Heart right ventricle (tissue), 16 donors: ENCODE data around the gene KDM2B. TPM values are rescaled to one million over a fixed set of nuclear protein-coding genes. Genes with fewer than 3 reads are reported as not detected.
A peak's percentile ranks its signal among the peaks of the same experiment; 100 is the strongest.

Source experiments
- ATAC-seq, 8 donors: fragments of 200-7000 bp; cut with Tn5 transposase; one replicate each; pipeline ENCODE4 v1.9.1; 2020; ENCODE audit warnings: mild to moderate bottlenecking in 8 of 8, moderate library complexity in 8 of 8, moderate number of reproducible peaks in 1 of 8
- DNase-seq, 2 donors: peaks; one replicate each; pipeline ENCODE4 v3.0.0-alpha.2; 2020
- H3K27ac ChIP-seq, 10 donors: fragments of 200-600 bp; sonication (generic) in 2 of 10; one replicate each; pipeline versions ENCODE4 v1.5.0 to v1.8.0; 2020 to 2022; ENCODE audit warnings: mild to moderate bottlenecking in 3 of 10
- H3K27me3 ChIP-seq, 7 donors: fragments of 200-600 bp; one replicate each; pipeline ENCODE4 v1.8.0; 2021 to 2022; ENCODE audit warnings: mild to moderate bottlenecking in 2 of 7
- H3K36me3 ChIP-seq, 9 donors: fragments of 200-600 bp; sonication (generic) in 1 of 9; one replicate each; pipeline versions ENCODE4 v1.5.0 to v1.8.0; 2020 to 2022; ENCODE audit warnings: mild to moderate bottlenecking in 2 of 9
- H3K4me1 ChIP-seq, 9 donors: fragments of 200-600 bp; sonication (generic) in 1 of 9; one replicate each; pipeline versions ENCODE4 v1.5.0 to v1.8.0; 2020 to 2022; ENCODE audit warnings: mild to moderate bottlenecking in 4 of 9
- H3K4me3 ChIP-seq, 10 donors: fragments of 200-600 bp; sonication (generic) in 2 of 10; one replicate each; pipeline versions ENCODE4 v1.5.0 to v1.8.0; 2020 to 2022; ENCODE audit warnings: mild to moderate bottlenecking in 7 of 10, moderate library complexity in 2 of 10
- H3K9me3 ChIP-seq, 11 donors: fragments of 200-600 bp in 10 of 11; sonication (generic) in 2 of 11; one replicate each; pipeline versions ENCODE4 v1.5.0 to v1.8.0; 2013 to 2022; ENCODE audit warnings: mild to moderate bottlenecking in 2 of 11, control low read depth in 1 of 11, moderate library complexity in 1 of 11
- WGBS, 2 donors: extraction: QIAGEN DNeasy Blood & Tissue Kit; methylation state at CpG; one replicate each; pipeline ENCODE4 v1.1.7; 2013; ENCODE audit warnings: inconsistent platforms in 1 of 2; 5-methylcytosine and 5-hydroxymethylcytosine counted together
- intact Hi-C, 10 donors: fragments of 100-400 bp; cut with DNase I; formaldehyde crosslinking; loops; one replicate each; pipeline versions ENCODE4 v1.11.1 to v1.14.2; 2022
- polyA plus RNA-seq, 2 donors: library from polyadenylated mRNA; stranded (reverse); fragments of 200-250 nt; gene quantifications; one replicate each; pipeline ENCODE4 v1.2.3, GENCODE V29; 2013
- total RNA-seq, 10 donors: library from RNA; stranded (reverse); fragmentation: NEBNext Ultra II Directional in 3 of 10; extraction: Animal tissue kit (Norgen Biotek cat#: 25700) in 3 of 10; gene quantifications; one replicate each; pipeline versions ENCODE4 v1.2.1 to v1.2.4, GENCODE V29; 2021 to 2023
- TF ChIP-seq, protein P1 (sequence below), 9 donors: fragments of 200-600 bp; sonication (generic) in 2 of 9; IDR thresholded peaks; one replicate each; pipeline versions ENCODE4 v1.5.0 to v1.8.0; 2021 to 2022; ENCODE audit warnings: antibody characterized with exemption in 9 of 9, mild to moderate bottlenecking in 5 of 9, moderate library complexity in 1 of 9
- donor health status: Arrhythmogenic right ventricular cardiomyopathy.
- donor health status: ischemic (EF 13 %, LVEDD 7.1; RV severe dilation, severe dysfunction).
- donor health status: healthy with polysubstance abuse.
- donor health status: DM: no; HTN: yes; CAD: no.
- donor health status: DM: no; HTN: no; CAD: no.
- donor health status: ischemic (EF 25% LVEDD 6.9; RV normal size, moderate dysfunction).
- donor health status: ischemic (EF 25% LVEDD 5.7; RV mildly dilated, moderate dysfunction).
- donor health status: healthy.
- donor health status: DM: yes; HTN: yes; CAD: no.
- donor health status: Ischemic cardiomyopathy.
- donor health status: ischemic (EF 35%, LVEDD 5.7; RV mildly dilated, moderate dysfunction).
- donor health status: nonischemic (EF 11% LVEDD 7.7; RV severe dilation, severe dysfunction).
- donor health status: DM: yes; HTN: yes; CAD: no.
- donor health status: PGD.
- donor health status: ischemic (EF 29% LVEDD 5.4; RV normal size, mild dysfunction).
- donor health status: nonischemic (EF 23%, LVEDD 6.1; RV moderate dilation, normal function).

KDM2B gene
- total and polyA plus RNA-seq, 12 donors, result 4.8 to 18.4 (median 13.6) TPM

DNA sequence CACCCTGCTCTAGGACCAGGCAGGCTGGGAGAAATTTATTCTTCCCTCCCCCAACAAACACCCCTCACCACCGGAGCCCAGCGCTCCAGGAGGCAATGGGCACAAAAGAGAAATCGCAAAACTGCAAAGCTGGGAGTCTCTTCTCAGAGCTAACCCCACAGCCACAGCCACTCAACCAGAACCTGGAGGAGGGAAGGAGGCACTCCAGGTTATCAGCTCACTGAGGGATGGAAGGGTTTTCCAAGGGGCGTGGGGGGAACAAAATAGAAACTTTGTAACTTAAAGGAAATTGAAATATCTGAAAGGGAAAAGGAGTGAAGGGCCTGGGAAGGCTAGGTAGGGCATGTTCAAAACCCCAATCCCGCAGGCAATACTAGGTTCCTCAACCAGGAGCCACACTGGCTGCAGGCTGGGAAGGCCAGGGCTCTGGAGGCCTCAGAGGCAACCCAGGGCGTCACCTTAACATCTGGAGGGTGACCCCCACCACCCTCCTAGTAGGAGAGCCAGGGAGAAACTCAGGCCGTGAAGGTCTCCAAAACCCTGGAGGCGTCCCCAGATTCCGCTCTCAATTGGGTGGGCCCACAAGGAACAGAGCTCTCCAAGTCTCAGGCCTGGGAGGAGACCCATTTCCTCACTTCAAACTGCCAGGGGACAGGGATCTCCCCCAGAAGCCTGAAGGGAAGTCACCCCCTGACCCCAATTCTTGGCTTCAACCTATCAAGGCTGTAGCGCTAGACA, 3.2 kb downstream of the KDM2B start:
- WGBS, 2 donors, result 90 to 92% methylated on average over 10 of the region's 10 CpGs
- DNase-seq, result no peak
- ATAC-seq, result no peak
- H3K9me3 ChIP-seq, result no peaks in the 10 kb centered on the region
- H3K36me3 ChIP-seq, result peaks cover 0 to 29% (median 9%) of the 10 kb centered on the region in 9 donors
- H3K27me3 ChIP-seq, result no peaks in the 10 kb centered on the region
- peak overlapping the region in 8 of 10 donors; percentile 27 to 93 (median 84) for H3K27ac ChIP-seq
- H3K4me1 ChIP-seq, result peaks cover 13 to 54% (median 45%) of the 10 kb centered on the region in 9 donors
- peak overlapping the region in 3 of 10 donors; percentile 75 to 92 (median 84) for H3K4me3 ChIP-seq
- TF ChIP-seq, protein P1, sequence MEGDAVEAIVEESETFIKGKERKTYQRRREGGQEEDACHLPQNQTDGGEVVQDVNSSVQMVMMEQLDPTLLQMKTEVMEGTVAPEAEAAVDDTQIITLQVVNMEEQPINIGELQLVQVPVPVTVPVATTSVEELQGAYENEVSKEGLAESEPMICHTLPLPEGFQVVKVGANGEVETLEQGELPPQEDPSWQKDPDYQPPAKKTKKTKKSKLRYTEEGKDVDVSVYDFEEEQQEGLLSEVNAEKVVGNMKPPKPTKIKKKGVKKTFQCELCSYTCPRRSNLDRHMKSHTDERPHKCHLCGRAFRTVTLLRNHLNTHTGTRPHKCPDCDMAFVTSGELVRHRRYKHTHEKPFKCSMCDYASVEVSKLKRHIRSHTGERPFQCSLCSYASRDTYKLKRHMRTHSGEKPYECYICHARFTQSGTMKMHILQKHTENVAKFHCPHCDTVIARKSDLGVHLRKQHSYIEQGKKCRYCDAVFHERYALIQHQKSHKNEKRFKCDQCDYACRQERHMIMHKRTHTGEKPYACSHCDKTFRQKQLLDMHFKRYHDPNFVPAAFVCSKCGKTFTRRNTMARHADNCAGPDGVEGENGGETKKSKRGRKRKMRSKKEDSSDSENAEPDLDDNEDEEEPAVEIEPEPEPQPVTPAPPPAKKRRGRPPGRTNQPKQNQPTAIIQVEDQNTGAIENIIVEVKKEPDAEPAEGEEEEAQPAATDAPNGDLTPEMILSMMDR (IDR thresholded peaks at IDR 0.05), result no peak
- intact Hi-C loops, result loop anchor here in 3 of 10 donors (2.0 to 5.0 kb wide), 3 partner anchors 40 to 49 kb away; partner anchors contain the start of gene ORAI1 (in 1 of the 3)

DNA sequence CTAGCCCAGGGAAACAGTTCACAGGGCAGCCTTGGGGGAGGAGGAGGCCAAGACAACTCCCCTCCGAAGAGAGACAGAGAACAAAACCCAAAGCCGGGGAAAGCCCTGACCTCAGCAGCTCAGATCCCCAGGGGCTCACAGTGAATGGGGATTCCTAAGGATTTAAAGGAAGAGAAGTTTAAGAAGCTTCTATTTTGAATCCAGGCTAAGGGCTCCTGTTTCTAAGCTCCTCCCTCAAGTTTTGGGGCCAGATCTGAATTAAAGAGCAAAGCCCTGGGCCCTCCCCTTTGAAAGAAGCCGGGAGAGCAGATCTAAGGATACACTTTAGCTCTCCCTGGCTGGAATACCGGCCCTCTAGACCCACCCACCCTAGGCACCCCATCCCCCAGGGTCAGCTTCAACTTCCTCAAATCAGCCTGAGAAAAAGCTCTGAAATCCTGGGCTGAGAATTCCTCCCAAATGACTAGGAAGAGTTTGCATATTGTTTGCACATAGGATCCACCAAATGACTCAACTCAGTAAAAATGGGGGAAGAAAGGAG, 3.9 kb downstream of the KDM2B start:
- TF ChIP-seq, protein P1 (IDR thresholded peaks at IDR 0.05), result no peak
- intact Hi-C loops, result loop anchor here in 2 of 10 donors (5.0 kb wide), 2 partner anchors 40 to 45 kb away; no protein-coding TSS in a partner anchor
- Histone ChIP-seq H3K36me3 (peaks cover 0 to 36% (median 9%) of the 10 kb centered on the region in 9 donors), H3K4me3 (no peak overlapping the region), H3K4me1 (peaks cover 13 to 47% (median 39%) of the 10 kb centered on the region in 9 donors), H3K27ac (peak overlapping the region in 8 of 10 donors; percentile 2 to 93 (median 48)), H3K27me3 (no peaks in the 10 kb centered on the region), H3K9me3 (no peaks in the 10 kb centered on the region)
- 41 to 49% methylated on average over 4 of the region's 4 CpGs for WGBS, 2 donors
- no peak for ATAC-seq
- DNase-seq, result no peak

DNA sequence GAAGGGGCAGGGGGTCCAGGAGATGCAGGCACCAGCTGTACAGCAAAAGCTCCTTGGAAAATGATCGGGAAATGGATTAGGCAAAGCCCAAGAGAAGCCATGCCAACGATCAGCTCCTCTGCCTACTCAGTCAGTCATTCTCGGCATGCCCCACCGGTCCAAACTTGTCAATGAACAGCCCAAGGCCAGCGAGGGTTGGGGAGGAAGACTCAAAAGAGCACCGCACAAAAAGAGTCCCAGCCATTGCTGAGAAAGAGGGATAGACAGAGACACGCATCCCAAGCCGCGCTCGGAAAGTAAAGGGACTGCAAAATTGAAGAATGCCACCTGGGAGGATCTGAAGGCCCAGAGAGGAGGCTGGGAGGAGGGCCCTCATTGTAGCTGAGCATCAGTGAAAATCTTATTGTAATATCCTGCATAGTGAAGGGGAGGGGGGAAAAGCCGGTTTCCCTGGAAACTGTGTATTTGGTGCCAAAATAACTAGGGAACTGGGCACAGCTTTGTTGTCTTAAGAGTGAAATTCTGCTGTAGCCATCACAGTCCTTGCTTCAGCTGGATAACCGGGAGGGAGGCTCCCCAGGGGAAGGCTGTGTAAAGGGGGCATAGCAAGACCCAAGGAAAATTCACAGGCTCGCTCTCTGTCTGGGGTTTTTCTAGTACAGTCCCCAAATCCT, 4.7 kb downstream of the KDM2B start:
- 84 to 87% methylated on average over 13 of the region's 13 CpGs for WGBS, 2 donors
- intact Hi-C loops, result loop anchor here in 2 of 10 donors (5.0 kb wide), 2 partner anchors 39 to 46 kb away; no protein-coding TSS in a partner anchor
- no peak for DNase-seq

More for the DNA sequence above, 4.7 kb downstream of the KDM2B start:
- H3K27me3 ChIP-seq, result no peaks in the 10 kb centered on the region
- H3K4me1 ChIP-seq, result peaks cover 4 to 38% (median 31%) of the 10 kb centered on the region in 9 donors
- TF ChIP-seq, protein P1 (IDR thresholded peaks at IDR 0.05), result no peak
- peak overlapping the region in 6 of 10 donors; percentile 2 to 93 (median 60) for H3K27ac ChIP-seq
- H3K4me3 ChIP-seq, result no peak overlapping the region
- no peak for ATAC-seq
- H3K9me3 ChIP-seq, result no peaks in the 10 kb centered on the region
- H3K36me3 ChIP-seq, result peaks cover 0 to 42% (median 9%) of the 10 kb centered on the region in 9 donors
